ENCODE data around the gene MISFA. TPM values are rescaled to one million over a fixed set of nuclear protein-coding genes. Genes with fewer than 3 reads are reported as not detected.

Gene MISFA
- total RNA-seq, 1 experiment from 2014 or later = 3.7 TPM

GRCh38 chr11:18567081-18567480, 32.5 kb upstream of the MISFA start:
- Histone ChIP-seq H3K23ac (ENCODE audit: insufficient read length, low read depth, low read length) (no peak overlapping the region), H2AK5ac (ENCODE audit: insufficient read length, low read length) (no peak overlapping the region), H3K18ac (ENCODE audit: insufficient read length, low read depth, low read length) (no peak overlapping the region), H4K5ac (ENCODE audit: insufficient read length, low read depth, low read length) (no peak overlapping the region), H4K8ac (replicated peaks; ENCODE audit: insufficient read length, low read depth, low read length) (no peak overlapping the region), H2BK20ac (ENCODE audit: low read depth, low read length, poor library complexity, severe bottlenecking) (no peak overlapping the region), H3K9ac (ENCODE audit: extremely low read depth, insufficient read length, low read length) (no peak overlapping the region), H3K27ac (ENCODE audit: insufficient read length, low read depth, low read length) (no peak overlapping the region), H2BK15ac (ENCODE audit: low read depth, low read length) (no peak overlapping the region), H3K23me2 (ENCODE audit: insufficient read length, low read depth, low read length, poor library complexity, severe bottlenecking) (no peaks in the 10 kb centered on the region), H3K79me1 (ENCODE audit: insufficient read depth, low read depth, low read length, poor library complexity, severe bottlenecking) (no peaks in the 10 kb centered on the region), H2BK120ac (ENCODE audit: low read depth, low read length, poor library complexity, severe bottlenecking) (no peak overlapping the region), H3K4me2 (ENCODE audit: insufficient read depth, insufficient read length, low read length) (no peak overlapping the region), H3K4ac (ENCODE audit: low read depth, low read length) (no peak overlapping the region), H3K14ac (ENCODE audit: insufficient read depth, low read length) (no peak overlapping the region), H4K91ac (ENCODE audit: insufficient read length, low read depth, low read length) (no peak overlapping the region), H2BK12ac (ENCODE audit: insufficient read length, low read depth, low read length) (no peak overlapping the region), H2AFZ (ENCODE audit: low read length) (no peak overlapping the region), H2BK5ac (ENCODE audit: insufficient read length, low read length) (no peak overlapping the region), H3T11ph (ENCODE audit: low read length) (no peak overlapping the region), H3K56ac (ENCODE audit: insufficient read length, low read depth, low read length) (no peak overlapping the region), H3K9me3 (ENCODE audit: control insufficient read depth, low read depth, low read length) (no peaks in the 10 kb centered on the region), H4K20me1 (ENCODE audit: control insufficient read depth, insufficient read depth, insufficient read length) (no peaks in the 10 kb centered on the region), H3K27me3 (ENCODE audit: insufficient read depth, low read length) (no peaks in the 10 kb centered on the region), H3K79me2 (ENCODE audit: insufficient read depth, low read length) (no peaks in the 10 kb centered on the region), H3K4me1 (ENCODE audit: insufficient read depth, low read length) (no peaks in the 10 kb centered on the region)
- Mint-ChIP-seq H3K36me3 (ENCODE audit: insufficient read depth in 1 of 3, low read depth in 3 of 3) (peaks cover 0 to 4% (median 4%) of the 10 kb centered on the region in 3 experiments; a peak in 5 of 7 replicates), H3K27me3 (ENCODE audit: low read depth) (no peaks in the 10 kb centered on the region), H3K9me3 (no peaks in the 10 kb centered on the region), H3K27ac (peak overlapping the region in 1 of 3 experiments; percentile 15; a peak in 1 of 7 replicates), H3K4me1 (peaks cover 6 to 7% of the 10 kb centered on the region in 2 experiments; a peak in 2 of 4 replicates), H3K4me3 (no peak overlapping the region)
- no peak for TF ChIP-seq CTCF (conservative IDR thresholded peaks at IDR 0.05)
- WGBS (ENCODE audit: extremely low coverage, insufficient read length, low lambda C conversion rate) = no CpG with 5 or more reads among the region's 3 CpGs
- DNase-seq = no peak

Data from H9 (cell line).